Measurements from ENCODE around the gene MRPL36.
"Not testable (repeated sequence)": the region's sequence is repeated elsewhere in the genome, so short reads cannot be mapped to it uniquely, and the experiment has no call there.

MRPL36 gene

DNA sequence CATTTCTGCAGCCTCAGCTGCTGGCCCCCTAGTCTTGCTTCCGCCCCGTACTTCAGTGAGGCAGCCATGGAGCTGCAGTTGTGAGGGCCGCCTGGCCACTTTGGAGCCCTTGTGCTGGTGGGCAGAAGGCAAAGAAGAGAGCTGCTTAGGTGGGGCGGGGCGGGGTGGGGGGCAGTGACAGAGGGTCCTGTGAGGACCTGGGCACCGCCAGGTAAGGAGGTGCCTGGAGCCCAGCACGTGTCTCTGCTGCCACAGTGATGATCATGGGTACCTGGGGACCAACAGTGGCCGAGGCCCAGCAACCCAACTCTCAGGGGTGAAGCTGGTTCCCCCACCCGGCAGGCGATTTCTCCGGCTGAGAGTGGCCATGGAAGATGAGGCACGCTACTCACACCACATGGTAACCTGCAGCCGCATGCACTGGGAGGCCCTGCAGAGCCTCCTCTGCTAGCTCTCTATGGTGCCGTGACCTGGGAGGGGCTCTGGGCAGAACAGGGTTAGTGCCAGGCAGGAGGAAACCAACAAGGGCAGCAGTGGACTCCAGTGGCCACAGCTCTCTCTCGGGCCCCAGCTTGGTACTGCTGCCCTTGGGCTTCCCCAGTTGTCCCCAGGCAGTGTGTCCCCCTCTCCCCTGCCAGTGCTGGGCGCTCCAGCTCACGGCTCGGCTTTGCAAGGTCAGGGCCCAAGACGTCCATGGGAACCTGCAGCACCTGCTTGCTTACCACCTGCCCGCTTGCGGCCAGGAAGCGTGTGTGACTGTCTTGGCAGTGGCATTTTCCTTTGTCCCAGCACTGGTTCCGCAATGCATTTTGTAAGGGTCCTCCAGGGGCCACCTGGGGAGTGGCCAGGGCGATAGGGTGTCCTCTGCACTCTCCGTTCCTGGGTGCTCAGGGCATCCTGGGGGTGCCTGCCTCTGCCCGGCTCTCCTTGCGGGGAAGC lies 25.5 kb upstream of the MRPL36 start:
- Mint-ChIP-seq H3K9me3 (no peaks in the 10 kb centered on the region), H3K4me3 (no peak overlapping the region), H3K4me1 (ENCODE audit: low read depth) (peaks cover 7% of the 10 kb centered on the region), H3K36me3 (ENCODE audit: low read depth) (peaks cover 75% of the 10 kb centered on the region), H3K27ac (no peak overlapping the region), H3K27me3 (peaks cover 3% of the 10 kb centered on the region)
- intact Hi-C loops (cut with micrococcal nuclease): no loop called here

- no peaks in the 10 kb centered on the region for H3K9me3 Mint-ChIP-seq
- H3K4me3 Mint-ChIP-seq: no peak overlapping the region
- intact Hi-C loops (cut with micrococcal nuclease): no loop called here
- peaks cover 3% of the 10 kb centered on the region for H3K27me3 Mint-ChIP-seq
- H3K4me1 Mint-ChIP-seq (ENCODE audit: low read depth): peaks cover 7% of the 10 kb centered on the region
- H3K36me3 Mint-ChIP-seq (ENCODE audit: low read depth): peaks cover 83% of the 10 kb centered on the region
- no peak overlapping the region for H3K27ac Mint-ChIP-seq
Measured at GRCh38 chr5:1824109-1824821, 24.6 kb upstream of the MRPL36 start.

- no peak overlapping the region for H3K27ac Mint-ChIP-seq
- H3K9me3 Mint-ChIP-seq: no peaks in the 10 kb centered on the region
- peaks cover 7% of the 10 kb centered on the region for H3K4me1 Mint-ChIP-seq (ENCODE audit: low read depth)
- H3K36me3 Mint-ChIP-seq (ENCODE audit: low read depth): peaks cover 91% of the 10 kb centered on the region
- peaks cover 3% of the 10 kb centered on the region for H3K27me3 Mint-ChIP-seq
- intact Hi-C loops (cut with micrococcal nuclease): no loop called here
- no peak overlapping the region for H3K4me3 Mint-ChIP-seq
Measured at GRCh38 chr5:1823381-1824034, 23.9 kb upstream of the MRPL36 start.

- H3K27ac Mint-ChIP-seq: no peak overlapping the region
- no peaks in the 10 kb centered on the region for H3K27me3 Mint-ChIP-seq
- H3K4me3 Mint-ChIP-seq: no peak overlapping the region
- H3K9me3 Mint-ChIP-seq: no peaks in the 10 kb centered on the region
- intact Hi-C loops (cut with micrococcal nuclease): no loop called here
- peaks cover 99% of the 10 kb centered on the region for H3K36me3 Mint-ChIP-seq (ENCODE audit: low read depth)
- H3K4me1 Mint-ChIP-seq (ENCODE audit: low read depth): no peaks in the 10 kb centered on the region
Measured at GRCh38 chr5:1821862-1822261, 22.2 kb upstream of the MRPL36 start.

DNA sequence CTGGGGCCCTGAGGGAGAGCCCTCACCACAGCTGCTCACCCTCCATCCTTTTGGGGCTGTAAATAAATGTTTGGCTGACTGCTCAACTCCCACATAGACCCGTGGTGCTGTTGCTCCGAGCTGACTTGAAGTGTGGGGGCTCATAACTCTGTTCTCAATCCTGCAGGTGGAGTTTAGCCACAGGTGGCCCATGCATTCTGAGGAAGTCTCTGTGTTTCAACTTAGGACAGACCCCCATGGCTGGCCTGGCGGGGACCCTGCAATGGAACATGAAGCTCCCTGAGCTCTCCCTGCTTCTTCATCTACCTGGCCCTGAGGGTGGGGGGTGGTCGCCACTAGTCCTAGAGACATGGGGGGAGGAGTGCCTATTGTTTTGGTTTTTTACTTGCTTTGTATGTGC lies 21.3 kb upstream of the MRPL36 start:
- intact Hi-C loops (cut with micrococcal nuclease): no loop called here
- Mint-ChIP-seq H3K36me3 (ENCODE audit: low read depth) (peaks cover 99% of the 10 kb centered on the region), H3K4me3 (no peak overlapping the region), H3K27ac (no peak overlapping the region), H3K9me3 (no peaks in the 10 kb centered on the region), H3K4me1 (ENCODE audit: low read depth) (no peaks in the 10 kb centered on the region), H3K27me3 (no peaks in the 10 kb centered on the region)

GRCh38 chr5:1820381-1820780 lies 20.7 kb upstream of the MRPL36 start:
- Mint-ChIP-seq H3K9me3 (no peaks in the 10 kb centered on the region), H3K4me1 (ENCODE audit: low read depth) (no peaks in the 10 kb centered on the region), H3K27me3 (no peaks in the 10 kb centered on the region), H3K4me3 (no peak overlapping the region), H3K36me3 (ENCODE audit: low read depth) (peaks cover 99% of the 10 kb centered on the region), H3K27ac (no peak overlapping the region)
- intact Hi-C loops (cut with micrococcal nuclease): no loop called here

- H3K4me1 Mint-ChIP-seq (ENCODE audit: low read depth): no peaks in the 10 kb centered on the region
- H3K36me3 Mint-ChIP-seq (ENCODE audit: low read depth): peaks cover 99% of the 10 kb centered on the region
- intact Hi-C loops (cut with micrococcal nuclease): no loop called here
- H3K9me3 Mint-ChIP-seq: no peaks in the 10 kb centered on the region
- H3K27me3 Mint-ChIP-seq: no peaks in the 10 kb centered on the region
- no peak overlapping the region for H3K4me3 Mint-ChIP-seq
- no peak overlapping the region for H3K27ac Mint-ChIP-seq
Measured at GRCh38 chr5:1819458-1819857, 19.8 kb upstream of the MRPL36 start.

- Mint-ChIP-seq H3K27me3 (no peaks in the 10 kb centered on the region), H3K4me3 (no peak overlapping the region), H3K4me1 (ENCODE audit: low read depth) (no peaks in the 10 kb centered on the region), H3K9me3 (no peaks in the 10 kb centered on the region), H3K27ac (no peak overlapping the region), H3K36me3 (ENCODE audit: low read depth) (peaks cover 99% of the 10 kb centered on the region)
- intact Hi-C loops (cut with micrococcal nuclease): no loop called here
Measured at GRCh38 chr5:1818784-1819183, 19.1 kb upstream of the MRPL36 start.

GRCh38 chr5:1817261-1818043 lies 17.8 kb upstream of the MRPL36 start:
- Mint-ChIP-seq H3K4me1 (ENCODE audit: low read depth) (no peaks in the 10 kb centered on the region), H3K27me3 (no peaks in the 10 kb centered on the region), H3K9me3 (no peaks in the 10 kb centered on the region), H3K4me3 (no peak overlapping the region), H3K36me3 (ENCODE audit: low read depth) (peaks cover 99% of the 10 kb centered on the region), H3K27ac (no peak overlapping the region)
- intact Hi-C loops (cut with micrococcal nuclease): no loop called here

DNA sequence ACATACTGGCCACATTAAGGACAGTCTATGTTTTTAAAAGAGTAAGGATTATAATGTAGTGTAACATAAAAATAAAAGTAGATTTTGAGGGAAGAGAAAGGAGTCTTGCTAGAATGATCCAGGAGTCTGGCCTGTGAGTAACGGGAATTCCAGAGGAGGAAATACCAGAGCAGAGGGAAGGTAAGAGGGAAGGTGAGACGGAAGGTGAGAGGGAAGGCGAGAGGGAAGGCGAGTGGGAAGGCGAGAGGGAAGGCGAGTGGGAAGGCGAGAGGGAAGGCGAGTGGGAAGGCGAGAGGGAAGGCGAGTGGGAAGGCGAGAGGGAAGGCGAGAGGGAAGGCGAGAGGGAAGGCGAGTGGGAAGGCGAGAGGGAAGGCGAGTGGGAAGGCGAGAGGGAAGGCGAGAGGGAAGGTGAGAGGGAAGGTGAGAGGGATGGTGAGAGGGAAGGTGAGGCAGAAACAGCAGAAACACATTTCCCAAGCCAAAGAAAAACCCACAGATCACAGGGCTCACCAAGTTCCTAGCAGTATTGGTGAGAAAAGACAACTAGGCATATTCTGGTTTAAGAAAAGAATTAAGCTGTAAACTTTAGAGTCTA lies 17.0 kb upstream of the MRPL36 start:
- peaks cover 99% of the 10 kb centered on the region for H3K36me3 Mint-ChIP-seq (ENCODE audit: low read depth)
- H3K27me3 Mint-ChIP-seq; H3K4me1 Mint-ChIP-seq (ENCODE audit: low read depth); H3K9me3 Mint-ChIP-seq; H3K27ac Mint-ChIP-seq; H3K4me3 Mint-ChIP-seq; intact Hi-C loops (cut with micrococcal nuclease): not testable (repeated sequence)

- H3K36me3 Mint-ChIP-seq (ENCODE audit: low read depth): peaks cover 99% of the 10 kb centered on the region
- no peaks in the 10 kb centered on the region for H3K4me1 Mint-ChIP-seq (ENCODE audit: low read depth)
- H3K4me3 Mint-ChIP-seq: no peak overlapping the region
- H3K27me3 Mint-ChIP-seq: no peaks in the 10 kb centered on the region
- H3K27ac Mint-ChIP-seq: no peak overlapping the region
- no peaks in the 10 kb centered on the region for H3K9me3 Mint-ChIP-seq
- intact Hi-C loops (cut with micrococcal nuclease): no loop called here
Measured at GRCh38 chr5:1815881-1816292, 16.2 kb upstream of the MRPL36 start.

DNA sequence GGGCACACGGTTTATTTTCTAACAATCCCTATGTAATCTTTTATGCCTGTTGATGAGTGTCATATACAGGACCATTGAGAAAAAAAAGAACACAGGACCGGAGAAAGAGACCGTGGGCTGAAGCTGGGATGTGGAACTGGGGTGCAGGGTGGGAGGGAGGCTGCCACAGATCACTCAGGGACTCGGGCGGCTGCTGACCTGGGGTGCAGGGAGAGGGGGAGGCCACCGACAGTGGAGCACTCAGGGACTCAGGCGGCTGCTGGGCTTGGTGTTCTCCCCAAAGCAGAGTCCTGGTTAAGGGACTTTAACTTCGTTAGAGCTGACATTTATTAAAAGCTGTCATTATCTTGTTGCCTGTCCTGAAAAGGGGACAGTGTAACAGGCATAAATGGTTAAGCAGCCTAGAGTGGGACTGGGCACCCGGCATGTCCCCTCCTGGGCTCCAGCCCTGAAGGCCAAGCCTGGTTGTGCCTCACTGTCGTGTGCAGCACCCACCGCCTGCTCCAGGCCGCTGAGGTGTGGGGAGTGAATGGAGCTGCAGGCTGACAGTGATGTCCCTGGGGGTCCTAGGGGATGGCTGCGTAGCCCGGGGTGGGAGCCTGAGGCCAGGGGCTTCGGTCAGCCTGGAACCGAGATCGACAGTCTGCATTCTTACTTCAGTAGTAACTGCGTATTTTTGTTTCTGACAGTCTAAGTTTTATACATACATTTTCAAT lies 15.6 kb upstream of the MRPL36 start:
- H3K27me3 Mint-ChIP-seq: no peaks in the 10 kb centered on the region
- intact Hi-C loops (cut with micrococcal nuclease): no loop called here
- no peaks in the 10 kb centered on the region for H3K4me1 Mint-ChIP-seq (ENCODE audit: low read depth)
- no peak overlapping the region for H3K4me3 Mint-ChIP-seq
- peaks cover 99% of the 10 kb centered on the region for H3K36me3 Mint-ChIP-seq (ENCODE audit: low read depth)
- no peaks in the 10 kb centered on the region for H3K9me3 Mint-ChIP-seq
- H3K27ac Mint-ChIP-seq: no peak overlapping the region

Data from dendritic cell treated with granulocyte-macrophage colony-stimulating factor and Interleukin-4, amounts not matched to agents 40 ng/mL and 50 ng/mL, for 4 days (primary cell).